DND-41 (cell line): ENCODE results near the gene KLF5.

ENCODE experiments used
- ATAC-seq: fragments of 200-7000 bp; cut with Tn5 transposase; 3 replicates; pipeline ENCODE4 v1.9.1; 2021; ENCODE audit warnings: low read depth; ENCODE audit not compliant: insufficient read depth
- DNase-seq: peaks from one replicate; pipeline ENCODE4 v3.0.0-alpha.2; 2020
- H2AFZ ChIP-seq: 2 replicates; pipeline ENCODE4 v1.6.0; 2012; ENCODE audit warnings: low read depth, low read length
- H3K27ac ChIP-seq: 2 replicates; pipeline ENCODE4 v1.5.1; 2012; ENCODE audit warnings: low read length, inconsistent platforms
- H3K27me3 ChIP-seq: fragments of 200-600 bp; sonication (generic); 2 replicates; pipeline ENCODE4 v1.6.0; 2012; ENCODE audit warnings: low read length, mild to moderate bottlenecking, inconsistent platforms; ENCODE audit not compliant: insufficient read depth, poor library complexity
- H3K36me3 ChIP-seq: 2 replicates; pipeline ENCODE4 v1.5.1; 2012; ENCODE audit warnings: low read length, inconsistent platforms; ENCODE audit not compliant: insufficient read depth
- H3K4me1 ChIP-seq: 2 replicates; pipeline ENCODE4 v1.5.1; 2012; ENCODE audit warnings: mild to moderate bottlenecking, low read length; ENCODE audit not compliant: insufficient read depth
- H3K4me2 ChIP-seq: 2 replicates; pipeline ENCODE4 v1.6.0; 2012; ENCODE audit warnings: mild to moderate bottlenecking, moderate library complexity, low read length, inconsistent platforms; ENCODE audit not compliant: insufficient read depth
- H3K4me3 ChIP-seq, 2 experiments: fragments of 200-600 bp in 1 of 2; shearing (Covaris generic) in 1 of 2; 2 replicates each; pipeline ENCODE4 v1.5.1; 2012 to 2016; ENCODE audit warnings: inconsistent platforms in 2 of 2, low read length in 2 of 2, mild to moderate bottlenecking in 2 of 2, low read depth in 1 of 2, moderate library complexity in 1 of 2
- H3K79me2 ChIP-seq: 2 replicates; pipeline ENCODE4 v1.6.0; 2012; ENCODE audit warnings: low read length, inconsistent platforms; ENCODE audit not compliant: insufficient read depth
- H3K9ac ChIP-seq: 2 replicates; pipeline ENCODE4 v1.6.0; 2012; ENCODE audit warnings: low read depth, mild to moderate bottlenecking, inconsistent platforms, low read length, moderate library complexity
- H3K9me3 ChIP-seq: 2 replicates; pipeline ENCODE4 v1.5.1; 2012; ENCODE audit warnings: low read length, moderate library complexity, mild to moderate bottlenecking, inconsistent platforms; ENCODE audit not compliant: insufficient read depth, severe bottlenecking
- H4K20me1 ChIP-seq: 2 replicates; pipeline ENCODE4 v1.6.0; 2012; ENCODE audit warnings: low read length; ENCODE audit not compliant: insufficient read depth
- CTCF ChIP-seq: IDR thresholded peaks from 2 replicates; pipeline ENCODE4 v1.5.1; 2012; ENCODE audit warnings: borderline replicate concordance, low read length, moderate library complexity, mild to moderate bottlenecking; ENCODE audit not compliant: poor library complexity, severe bottlenecking; ENCODE audit errors: extremely low read depth
- EZH2 ChIP-seq: IDR thresholded peaks from 3 replicates; pipeline ENCODE4 v1.6.1; 2012; ENCODE audit warnings: borderline replicate concordance, low read depth, mild to moderate bottlenecking, moderate library complexity, low read length, inconsistent platforms; ENCODE audit not compliant: severe bottlenecking

KLF5 gene

DNA sequence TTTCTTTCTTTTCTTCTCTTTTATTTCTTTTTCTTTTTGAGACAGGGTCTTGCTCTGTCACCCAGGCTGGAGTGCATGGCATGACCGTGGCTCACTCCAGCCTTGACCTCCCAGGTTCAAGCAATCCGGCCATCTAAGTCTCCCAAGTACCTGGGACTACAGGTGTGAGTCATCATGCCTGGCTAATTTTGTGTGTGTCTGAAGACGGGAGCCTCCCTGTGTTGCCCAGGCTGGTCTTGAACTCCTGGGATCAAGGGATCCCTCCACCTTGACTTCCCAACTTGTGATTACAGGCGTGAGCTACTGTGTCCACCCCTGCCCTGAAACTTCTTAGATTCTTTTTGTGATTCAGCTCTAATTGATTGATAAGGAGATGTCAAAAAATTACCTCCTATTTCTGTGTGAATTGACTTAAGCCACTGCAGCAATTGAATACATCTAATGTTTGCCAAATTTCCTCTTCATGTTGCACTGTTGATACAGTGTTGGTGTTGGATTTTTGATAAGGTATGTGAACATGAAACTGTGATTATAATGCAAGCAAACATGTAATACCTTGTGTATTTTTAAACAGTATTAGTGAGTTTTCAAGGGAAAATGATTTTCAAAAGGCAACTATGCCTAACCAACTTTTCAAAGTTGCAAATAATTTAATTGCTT is 22.6 kb downstream of the KLF5 start:
- Histone ChIP-seq H2AFZ (no peak overlapping the region), H3K27me3 (no peaks in the 10 kb centered on the region), H3K9ac (no peak overlapping the region), H4K20me1 (no peaks in the 10 kb centered on the region), H3K4me3 (no peak overlapping the region), H3K4me1 (no peaks in the 10 kb centered on the region), H3K36me3 (no peaks in the 10 kb centered on the region), H3K79me2 (no peaks in the 10 kb centered on the region), H3K27ac (no peak overlapping the region), H3K9me3 (no peaks in the 10 kb centered on the region), H3K4me2 (no peak overlapping the region)
- ATAC-seq (no peak), DNase-seq (no peak)
- TF ChIP-seq CTCF (no peak), EZH2 (no peak)

DNA sequence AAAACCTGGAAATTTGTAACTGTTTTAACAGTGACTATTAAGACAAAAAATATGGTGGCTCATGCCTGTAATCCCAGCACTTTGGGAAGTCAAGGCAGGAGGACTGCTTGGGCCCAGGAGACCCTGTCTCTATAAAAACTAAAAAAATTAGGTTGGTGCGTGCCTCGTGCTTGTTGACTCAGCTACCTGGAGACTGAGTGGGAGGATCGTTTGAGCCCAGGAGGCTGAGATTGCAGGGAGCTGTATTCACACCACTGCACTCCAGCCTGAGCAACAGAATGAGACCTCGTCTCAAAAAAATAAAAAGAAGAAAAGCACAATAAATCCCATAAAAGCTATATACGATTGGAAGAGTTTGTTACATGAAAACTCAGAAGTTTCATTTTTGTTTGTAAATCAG is 23.7 kb downstream of the KLF5 start:
- DNase-seq, result no peak
- Histone ChIP-seq H3K27me3 (no peaks in the 10 kb centered on the region), H3K4me1 (no peaks in the 10 kb centered on the region), H3K79me2 (no peaks in the 10 kb centered on the region), H3K9me3 (peaks cover 2% of the 10 kb centered on the region), H3K36me3 (no peaks in the 10 kb centered on the region), H3K4me3 (no peak overlapping the region), H3K9ac (no peak overlapping the region), H4K20me1 (no peaks in the 10 kb centered on the region), H2AFZ (no peak overlapping the region), H3K27ac (no peak overlapping the region), H3K4me2 (no peak overlapping the region)
- TF ChIP-seq CTCF (no peak), EZH2 (no peak)
- no peak for ATAC-seq

GRCh38 chr13:73082895-73083294 is 24.1 kb downstream of the KLF5 start:
- no peak for TF ChIP-seq EZH2
- TF ChIP-seq CTCF, result no peak
- Histone ChIP-seq H3K4me1 (no peaks in the 10 kb centered on the region), H3K9me3 (peaks cover 6% of the 10 kb centered on the region), H3K4me2 (no peak overlapping the region), H3K4me3 (no peak overlapping the region), H3K9ac (no peak overlapping the region), H3K79me2 (no peaks in the 10 kb centered on the region), H3K27ac (no peak overlapping the region), H3K36me3 (no peaks in the 10 kb centered on the region), H2AFZ (no peak overlapping the region), H4K20me1 (no peaks in the 10 kb centered on the region), H3K27me3 (no peaks in the 10 kb centered on the region)
- no peak for ATAC-seq
- no peak for DNase-seq
